Stimulated activated CD4-positive, alpha-beta T cell treated with anti-CD3 and anti-CD28 coated beads, TNF-alpha, amount 100 ng/mL, for 4 hours (primary cell): Measurements from ENCODE around the gene NCEH1.

Source experiments
- DNase-seq, 3 experiments: peaks; one replicate each; pipeline ENCODE4 v3.0.0-alpha.2; 2020; ENCODE audit warnings: low read depth in 3 of 3

Gene NCEH1

GRCh38 chr3:172582712-172583111 lies 128.2 kb downstream of the NCEH1 start:
- DNase-seq = no peak

- DNase-seq = no peak
These were observed 129.1 kb downstream of the NCEH1 start for GRCh38 chr3:172581757-172582166.

GRCh38 chr3:172580680-172581401 lies 130.0 kb downstream of the NCEH1 start:
- DNase-seq = no peak
